Breast epithelium (tissue), 4 donors: ENCODE measurements around the gene GFRA4. TPM values are rescaled to one million over a fixed set of nuclear protein-coding genes. Genes with fewer than 3 reads are reported as not detected.
A peak's percentile ranks its signal among the peaks of the same experiment; 100 is the strongest.

Experiments
- DNase-seq, 2 donors: peaks; one replicate each; pipeline ENCODE4 v3.0.0-alpha.2; 2019; ENCODE audit warnings: low spot score in 2 of 2
- H3K27ac ChIP-seq, 2 donors: fragments of 200-600 bp; sonication (generic) in 1 of 2; one replicate each; pipeline ENCODE4 v1.5.1; 2016 to 2019; ENCODE audit warnings: mild to moderate bottlenecking in 1 of 2
- H3K27me3 ChIP-seq, 2 donors: fragments of 200-600 bp; sonication (generic) in 1 of 2; one replicate each; pipeline versions ENCODE4 v1.5.1 to v1.6.0; 2017 to 2019; ENCODE audit warnings: control low read depth in 1 of 2, mild to moderate bottlenecking in 1 of 2
- H3K36me3 ChIP-seq: fragments of 200-600 bp; one replicate; pipeline ENCODE4 v1.5.1; 2019
- H3K4me1 ChIP-seq, 2 donors: fragments of 200-600 bp; sonication (generic); one replicate each; pipeline ENCODE4 v1.5.1; 2016 to 2019; ENCODE audit warnings: control low read depth in 1 of 2
- H3K4me3 ChIP-seq, 3 donors: fragments of 200-600 bp; sonication (generic); 1 replicate in 2 of 3; 2 replicates in 1 of 3; pipeline ENCODE4 v1.5.1; 2016 to 2019; ENCODE audit warnings: mild to moderate bottlenecking in 3 of 3, moderate library complexity in 2 of 3
- H3K9me3 ChIP-seq, 2 donors: fragments of 200-600 bp; sonication (generic) in 1 of 2; one replicate each; pipeline ENCODE4 v1.5.1; 2016 to 2019; ENCODE audit warnings: control low read depth in 1 of 2
- POLR2A ChIP-seq: fragments of 450-650 bp; IDR thresholded peaks from one replicate; pipeline ENCODE4 v1.6.1; 2016; ENCODE audit warnings: antibody characterized with exemption, mild to moderate bottlenecking, moderate library complexity
- POLR2AphosphoS5 ChIP-seq, 3 donors: sonication (generic); formaldehyde crosslinking; IDR thresholded peaks; one replicate each; pipeline ENCODE4 v1.6.1; 2017; ENCODE audit warnings: antibody characterized with exemption in 3 of 3
- intact Hi-C: fragments of 100-400 bp; cut with DNase I; formaldehyde crosslinking; loops from one replicate; pipeline ENCODE4 v1.15.1; 2023; ENCODE audit warnings: low total_unique reads
- total RNA-seq, 3 donors: library from RNA; depleted of rRNA; stranded (reverse); fragments of >200 nt; gene quantifications; one replicate each; pipeline ENCODE4 v1.1.0, GENCODE V29; 2016
- TF ChIP-seq, protein P1 (sequence below), 3 donors: fragments of 450-650 bp; IDR thresholded peaks; one replicate each; pipeline ENCODE4 v1.5.1; 2016 to 2017; ENCODE audit warnings: antibody characterized with exemption in 3 of 3, mild to moderate bottlenecking in 3 of 3, moderate library complexity in 3 of 3

GFRA4 gene, protein sequence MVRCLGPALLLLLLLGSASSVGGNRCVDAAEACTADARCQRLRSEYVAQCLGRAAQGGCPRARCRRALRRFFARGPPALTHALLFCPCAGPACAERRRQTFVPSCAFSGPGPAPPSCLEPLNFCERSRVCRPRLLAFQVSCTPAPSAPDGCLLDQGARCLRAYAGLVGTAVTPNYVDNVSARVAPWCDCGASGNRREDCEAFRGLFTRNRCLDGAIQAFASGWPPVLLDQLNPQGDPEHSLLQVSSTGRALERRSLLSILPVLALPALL
- total RNA-seq: not detected

DNA sequence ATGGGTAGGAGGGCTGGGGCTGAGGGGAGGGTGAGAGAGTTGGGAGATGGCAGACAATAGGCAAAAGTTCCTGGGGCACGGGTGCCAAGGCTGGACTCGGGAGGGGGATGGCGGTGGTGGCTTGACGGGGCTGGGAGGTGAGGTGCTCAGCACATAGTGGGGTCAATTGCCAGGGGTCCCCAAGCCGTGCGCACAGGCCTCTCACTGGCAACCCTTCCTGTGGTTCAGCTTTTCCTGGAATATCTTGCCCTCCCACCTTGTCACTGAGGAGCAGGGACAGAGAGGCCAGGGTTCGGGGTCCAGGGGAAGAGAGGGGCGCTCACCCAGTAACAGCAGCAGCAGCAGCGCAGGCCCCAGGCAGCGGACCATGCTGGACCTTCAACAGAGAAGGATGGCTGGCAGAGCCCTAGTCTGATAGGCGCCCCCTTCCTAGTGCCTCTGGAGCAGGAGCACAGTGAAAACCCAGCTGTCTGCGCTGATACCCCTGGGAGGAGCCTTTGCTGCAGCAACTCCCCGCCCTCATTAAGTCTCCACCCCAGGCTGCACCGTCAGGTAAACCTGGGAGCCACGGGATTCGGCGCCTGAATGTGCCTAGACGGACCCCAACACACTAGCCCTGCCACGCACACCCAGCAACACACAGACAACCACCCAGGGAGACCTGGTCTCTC lies at the start of gene GFRA4:
GFRA4 (minus strand) TSS at position 369 of the 671 bp plus-strand sequence; CDS start at position 369, 0 bp downstream.
- Histone ChIP-seq H3K9me3 (no peaks in the 10 kb centered on the region), H3K4me1 (peaks cover 0 to 5% of the 10 kb centered on the region in 2 donors), H3K27ac (no peak within 1 kb of the TSS), H3K4me3 (no peak within 1 kb of the TSS), H3K36me3 (no peaks in the 10 kb centered on the region), H3K27me3 (peaks cover 0 to 39% of the 10 kb centered on the region in 2 donors)
- intact Hi-C loops: no loop called here
- TF ChIP-seq POLR2A (no peak), POLR2AphosphoS5 (IDR thresholded peaks at IDR 0.05) (no peak)
- TF ChIP-seq, protein P1, sequence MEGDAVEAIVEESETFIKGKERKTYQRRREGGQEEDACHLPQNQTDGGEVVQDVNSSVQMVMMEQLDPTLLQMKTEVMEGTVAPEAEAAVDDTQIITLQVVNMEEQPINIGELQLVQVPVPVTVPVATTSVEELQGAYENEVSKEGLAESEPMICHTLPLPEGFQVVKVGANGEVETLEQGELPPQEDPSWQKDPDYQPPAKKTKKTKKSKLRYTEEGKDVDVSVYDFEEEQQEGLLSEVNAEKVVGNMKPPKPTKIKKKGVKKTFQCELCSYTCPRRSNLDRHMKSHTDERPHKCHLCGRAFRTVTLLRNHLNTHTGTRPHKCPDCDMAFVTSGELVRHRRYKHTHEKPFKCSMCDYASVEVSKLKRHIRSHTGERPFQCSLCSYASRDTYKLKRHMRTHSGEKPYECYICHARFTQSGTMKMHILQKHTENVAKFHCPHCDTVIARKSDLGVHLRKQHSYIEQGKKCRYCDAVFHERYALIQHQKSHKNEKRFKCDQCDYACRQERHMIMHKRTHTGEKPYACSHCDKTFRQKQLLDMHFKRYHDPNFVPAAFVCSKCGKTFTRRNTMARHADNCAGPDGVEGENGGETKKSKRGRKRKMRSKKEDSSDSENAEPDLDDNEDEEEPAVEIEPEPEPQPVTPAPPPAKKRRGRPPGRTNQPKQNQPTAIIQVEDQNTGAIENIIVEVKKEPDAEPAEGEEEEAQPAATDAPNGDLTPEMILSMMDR (IDR thresholded peaks at IDR 0.05): no peak
- DNase-seq: no peak

DNA sequence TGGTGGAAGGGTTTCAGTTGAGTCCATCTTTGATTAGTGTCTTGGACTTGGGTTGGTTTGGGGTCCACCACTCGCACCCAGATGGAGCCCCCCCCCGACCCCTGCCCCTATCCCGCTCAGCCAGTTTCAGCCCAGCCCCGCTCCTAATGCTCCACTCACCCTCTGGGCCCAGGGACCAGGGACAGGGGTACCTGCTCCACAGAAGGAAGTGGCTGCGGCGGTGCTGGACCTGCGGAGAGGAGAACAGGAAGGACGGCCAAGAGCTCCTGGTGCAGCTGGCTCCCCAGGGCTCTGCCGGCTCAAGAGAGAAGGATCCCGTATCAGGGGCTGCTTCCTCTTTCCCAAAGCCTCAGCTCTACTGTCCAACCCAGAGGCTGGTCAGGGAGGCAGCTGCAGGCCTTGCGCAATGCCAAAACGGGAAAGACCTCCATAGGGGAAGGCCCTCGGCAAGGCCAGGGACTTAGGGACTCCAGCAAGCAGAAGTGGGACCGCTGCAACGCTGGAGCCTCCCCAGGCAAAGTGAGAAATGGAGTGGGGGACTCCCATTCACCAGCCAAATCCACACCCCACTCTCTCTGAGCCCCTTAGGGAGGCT lies 49.2 kb upstream of the GFRA4 start, which contains the start of gene SIGLEC1:
SIGLEC1 (minus strand) TSS at position 322 of the 595 bp plus-strand sequence. CDS start 5,472 bp downstream, outside the sequence.
- intact Hi-C loops: loop anchor here (5.0 kb wide), 1 partner anchor 1125 kb away; no protein-coding TSS in a partner anchor
- Histone ChIP-seq H3K4me3 (peak within 1 kb of the TSS in 1 of 3 donors; percentile 31), H3K36me3 (no peaks in the 10 kb centered on the region), H3K27ac (no peak within 1 kb of the TSS), H3K27me3 (no peaks in the 10 kb centered on the region), H3K9me3 (no peaks in the 10 kb centered on the region), H3K4me1 (peaks cover 0 to 3% of the 10 kb centered on the region in 2 donors)
- TF ChIP-seq, protein P1 (IDR thresholded peaks at IDR 0.05): no peak
- TF ChIP-seq POLR2A: no peak
- no peak for TF ChIP-seq POLR2AphosphoS5 (IDR thresholded peaks at IDR 0.05)
- no peak for DNase-seq

DNA sequence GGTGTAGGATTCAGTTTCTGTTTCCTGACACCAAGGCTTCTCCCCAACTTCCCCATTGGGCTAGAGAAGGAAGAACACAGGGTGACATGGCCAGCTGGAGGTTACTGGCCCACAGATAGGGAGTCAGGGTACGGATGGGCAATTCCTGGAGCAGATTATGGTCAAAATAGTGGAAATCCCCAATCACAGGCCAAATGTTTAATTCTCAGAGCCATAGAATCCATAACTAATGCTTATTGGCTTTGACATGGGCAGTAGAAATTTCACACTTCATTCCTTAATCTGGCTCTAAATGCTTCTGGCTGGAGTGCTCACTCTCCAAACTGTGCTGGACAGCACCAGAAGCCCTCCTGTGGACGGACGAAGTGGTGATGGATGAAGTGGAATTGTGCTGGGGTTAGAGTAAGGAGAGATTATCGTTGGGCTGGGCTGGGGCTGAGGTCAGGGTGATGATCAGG lies 48.3 kb upstream of the GFRA4 start:
- DNase-seq: no peak
- Histone ChIP-seq H3K4me1 (peaks cover 0 to 3% of the 10 kb centered on the region in 2 donors), H3K36me3 (no peaks in the 10 kb centered on the region), H3K27me3 (no peaks in the 10 kb centered on the region), H3K27ac (no peak overlapping the region), H3K4me3 (peak overlapping the region in 1 of 3 donors; percentile 31), H3K9me3 (no peaks in the 10 kb centered on the region)
- TF ChIP-seq POLR2AphosphoS5 (IDR thresholded peaks at IDR 0.05): no peak
- TF ChIP-seq POLR2A: no peak
- TF ChIP-seq, protein P1 (IDR thresholded peaks at IDR 0.05): no peak
- intact Hi-C loops: loop anchor here (5.0 kb wide), 1 partner anchor 1124 kb away; no protein-coding TSS in a partner anchor

DNA sequence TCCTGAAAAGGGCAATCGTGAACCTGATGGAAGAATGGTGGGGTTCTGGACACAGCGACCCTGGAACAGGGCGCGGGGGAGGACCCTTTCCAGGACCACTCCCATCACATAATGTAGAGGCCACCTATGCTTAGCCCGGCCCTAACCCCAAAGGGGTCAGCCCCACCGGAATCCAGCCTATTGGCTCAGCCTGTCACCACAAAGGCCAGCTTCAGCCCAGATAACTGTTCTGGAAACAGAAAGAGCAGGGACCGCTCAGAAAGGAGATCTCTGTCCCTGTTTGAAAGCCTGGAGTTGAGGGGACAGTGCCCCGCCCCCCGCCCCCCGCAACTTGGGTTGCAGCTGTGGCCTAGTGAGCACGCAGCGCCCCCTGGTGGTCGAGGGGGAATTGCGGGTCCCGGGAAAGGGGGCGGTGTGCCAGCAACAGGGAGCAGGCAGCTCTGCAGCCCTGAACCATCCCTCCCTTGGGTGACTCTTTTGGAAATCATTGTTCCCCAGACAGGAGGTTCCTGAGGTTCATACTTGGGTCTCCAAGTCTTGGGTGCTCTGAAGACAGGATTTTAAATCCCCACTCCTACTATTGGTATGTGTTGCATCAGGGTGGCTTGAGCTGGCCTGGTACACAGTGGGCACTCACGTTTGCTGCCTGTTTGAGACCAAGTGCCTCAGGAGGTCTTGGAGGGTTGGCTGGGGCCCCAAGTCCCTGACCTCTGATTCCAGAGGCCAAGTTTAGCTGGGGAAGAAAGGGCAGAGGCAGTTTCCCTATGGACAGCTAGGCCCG lies 47.7 kb upstream of the GFRA4 start:
- Histone ChIP-seq H3K27ac (peak overlapping the region in 1 of 2 donors; percentile 55), H3K36me3 (no peaks in the 10 kb centered on the region), H3K4me1 (peaks cover 0 to 3% of the 10 kb centered on the region in 2 donors), H3K9me3 (no peaks in the 10 kb centered on the region), H3K4me3 (peak overlapping the region in 2 of 3 donors; percentile 0 to 23), H3K27me3 (no peaks in the 10 kb centered on the region)
- DNase-seq: peak in 1 of 2 donors; percentile 70
- intact Hi-C loops: loop anchor here (5.0 kb wide), 1 partner anchor 1124 kb away; no protein-coding TSS in a partner anchor
- TF ChIP-seq, protein P1 (IDR thresholded peaks at IDR 0.05): peak; percentile 68 to 92 (median 83)
- TF ChIP-seq POLR2A: no peak
- peak in 1 of 3 donors; percentile 40 for TF ChIP-seq POLR2AphosphoS5 (IDR thresholded peaks at IDR 0.05)
